Activated CD4-positive, CD25-positive, alpha-beta regulatory T cell (primary cell): ENCODE data around the gene TNFAIP1.

ENCODE experiments used
- DNase-seq, 4 experiments: peaks; one replicate each; lab custom pipeline; 2025; lab: John Stamatoyannopoulos, UW

Gene TNFAIP1

GRCh38 chr17:28346199-28346580 is 10.6 kb downstream of the TNFAIP1 start:
- no peak for DNase-seq

GRCh38 chr17:28346746-28347246 is 11.2 kb downstream of the TNFAIP1 start:
- no peak for DNase-seq

- DNase-seq: no peak
Observed at GRCh38 chr17:28347261-28347891, 11.8 kb downstream of the TNFAIP1 start.

- DNase-seq: no peak
Observed at GRCh38 chr17:28348979-28349378, 13.4 kb downstream of the TNFAIP1 start.

GRCh38 chr17:28350271-28350670 is 14.7 kb downstream of the TNFAIP1 start:
- no peak for DNase-seq

GRCh38 chr17:28357061-28357900 is 21.7 kb downstream of the TNFAIP1 start, which contains the start of gene POLDIP2:
POLDIP2 (minus strand) TSS chr17:28357527; CDS start chr17:28357448, 79 bp downstream.
- DNase-seq: peak; percentile 89 to 95 (median 90)

GRCh38 chr17:28357901-28358197 is 22.3 kb downstream of the TNFAIP1 start:
- DNase-seq: no peak

- DNase-seq: no peak
Observed at GRCh38 chr17:28363186-28363585, 27.6 kb downstream of the TNFAIP1 start.

- no peak for DNase-seq
Observed at GRCh38 chr17:28363776-28364650, 28.5 kb downstream of the TNFAIP1 start.

- no peak for DNase-seq
Observed at GRCh38 chr17:28364665-28365363, 29.3 kb downstream of the TNFAIP1 start, which contains the start of gene SEBOX. SEBOX (minus strand) TSS chr17:28365199; CDS start chr17:28365151, 48 bp downstream.

GRCh38 chr17:28365487-28365886 is 29.9 kb downstream of the TNFAIP1 start:
- DNase-seq: no peak

GRCh38 chr17:28366605-28367004 is 31.0 kb downstream of the TNFAIP1 start:
- no peak for DNase-seq

- DNase-seq: no peak
Observed at GRCh38 chr17:28367641-28368305, 32.2 kb downstream of the TNFAIP1 start.

GRCh38 chr17:28368306-28368831 is 32.8 kb downstream of the TNFAIP1 start:
- DNase-seq: no peak

- no peak for DNase-seq
Observed at GRCh38 chr17:28368915-28369683, 33.5 kb downstream of the TNFAIP1 start.

- DNase-seq: no peak
Observed at GRCh38 chr17:28369684-28370034, 34.1 kb downstream of the TNFAIP1 start.

GRCh38 chr17:28370035-28370743 is 34.6 kb downstream of the TNFAIP1 start, which contains the start of gene VTN:
VTN (minus strand) TSS chr17:28370307; CDS start chr17:28370203, 104 bp downstream.
- DNase-seq: no peak

- no peak for DNase-seq
Observed at GRCh38 chr17:28370744-28371103, 35.2 kb downstream of the TNFAIP1 start.
